Esophagus muscularis mucosa (tissue), 4 donors: ENCODE data around the gene MTA3. TPM values are rescaled to one million over a fixed set of nuclear protein-coding genes. Genes with fewer than 3 reads are reported as not detected.

Source experiments
- DNase-seq: peaks from one replicate; pipeline ENCODE4 v3.0.0-alpha.2; 2017; ENCODE audit errors: extremely low spot score
- H3K27ac ChIP-seq, 4 donors: fragments of 200-600 bp; sonication (generic); replicated peaks in 1 of 4; 1 replicate in 3 of 4; 2 replicates in 1 of 4; pipeline ENCODE4 v1.5.1; 2016 to 2019; ENCODE audit warnings: mild to moderate bottlenecking in 1 of 4
- H3K27me3 ChIP-seq, 4 donors: fragments of 200-600 bp; sonication (generic); one replicate each; pipeline versions ENCODE4 v1.5.1 to v1.6.0; 2016 to 2019
- H3K36me3 ChIP-seq, 4 donors: fragments of 200-600 bp; sonication (generic); one replicate each; pipeline ENCODE4 v1.5.1; 2016 to 2019
- H3K4me1 ChIP-seq, 4 donors: fragments of 200-600 bp; sonication (generic); one replicate each; pipeline ENCODE4 v1.5.1; 2016 to 2019
- H3K4me3 ChIP-seq, 4 donors: fragments of 200-600 bp; sonication (generic); 1 replicate in 2 of 4; 2 replicates in 2 of 4; pipeline ENCODE4 v1.5.1; 2016 to 2019; ENCODE audit warnings: mild to moderate bottlenecking in 4 of 4, moderate library complexity in 1 of 4
- H3K9me3 ChIP-seq, 4 donors: fragments of 200-600 bp; sonication (generic); 1 replicate in 3 of 4; 2 replicates in 1 of 4; pipeline ENCODE4 v1.5.1; 2016 to 2019
- EP300 ChIP-seq: sonication (generic); formaldehyde crosslinking; IDR thresholded peaks from one replicate; pipeline ENCODE4 v1.6.1; 2017; ENCODE audit warnings: antibody characterized with exemption
- POLR2A ChIP-seq: fragments of 450-650 bp; IDR thresholded peaks from one replicate; pipeline ENCODE4 v1.6.1; 2017; ENCODE audit warnings: antibody characterized with exemption, moderate library complexity, mild to moderate bottlenecking, low read depth
- POLR2AphosphoS5 ChIP-seq, 2 donors: sonication (generic); formaldehyde crosslinking; IDR thresholded peaks; one replicate each; pipeline ENCODE4 v1.6.1; 2017; ENCODE audit warnings: antibody characterized with exemption in 2 of 2
- WGBS: methylation state at CpG from one replicate; pipeline ENCODE4 v1.1.5; 2018; 5-methylcytosine and 5-hydroxymethylcytosine counted together
- intact Hi-C: fragments of 100-400 bp; cut with DNase I; formaldehyde crosslinking; loops from one replicate; pipeline ENCODE4 v1.15.1; 2023
- total RNA-seq, 4 donors: library from RNA; depleted of rRNA; stranded (reverse); fragments of >200 nt; gene quantifications; one replicate each; pipeline versions ENCODE4 v1.1.0 to v1.2.1, GENCODE V29; 2016
- TF ChIP-seq, protein P1 (sequence below), 3 experiments: fragments of 200-600 bp in 2 of 3; fragments of 450-650 bp in 1 of 3; sonication (generic) in 2 of 3; IDR thresholded peaks; one replicate each; pipeline ENCODE4 v1.5.1; 2017 to 2019; ENCODE audit warnings: antibody characterized with exemption in 3 of 3, mild to moderate bottlenecking in 2 of 3, moderate library complexity in 1 of 3

The MTA3 gene
- total RNA-seq, 4 donors from 2014 or later = 20.5 to 27.7 (median 24.3) TPM

GRCh38 chr2:42794271-42795046 is 226.0 kb downstream of the MTA3 start:
- Histone ChIP-seq H3K27me3 (no peaks in the 10 kb centered on the region), H3K36me3 (no peaks in the 10 kb centered on the region), H3K4me3 (no peak overlapping the region), H3K27ac (peak overlapping the region; percentile 14 to 91 (median 85)), H3K4me1 (peaks cover 3 to 54% (median 44%) of the 10 kb centered on the region in 4 donors), H3K9me3 (no peaks in the 10 kb centered on the region)
- TF ChIP-seq POLR2AphosphoS5 (IDR thresholded peaks at IDR 0.05) = no peak
- TF ChIP-seq, protein P1, sequence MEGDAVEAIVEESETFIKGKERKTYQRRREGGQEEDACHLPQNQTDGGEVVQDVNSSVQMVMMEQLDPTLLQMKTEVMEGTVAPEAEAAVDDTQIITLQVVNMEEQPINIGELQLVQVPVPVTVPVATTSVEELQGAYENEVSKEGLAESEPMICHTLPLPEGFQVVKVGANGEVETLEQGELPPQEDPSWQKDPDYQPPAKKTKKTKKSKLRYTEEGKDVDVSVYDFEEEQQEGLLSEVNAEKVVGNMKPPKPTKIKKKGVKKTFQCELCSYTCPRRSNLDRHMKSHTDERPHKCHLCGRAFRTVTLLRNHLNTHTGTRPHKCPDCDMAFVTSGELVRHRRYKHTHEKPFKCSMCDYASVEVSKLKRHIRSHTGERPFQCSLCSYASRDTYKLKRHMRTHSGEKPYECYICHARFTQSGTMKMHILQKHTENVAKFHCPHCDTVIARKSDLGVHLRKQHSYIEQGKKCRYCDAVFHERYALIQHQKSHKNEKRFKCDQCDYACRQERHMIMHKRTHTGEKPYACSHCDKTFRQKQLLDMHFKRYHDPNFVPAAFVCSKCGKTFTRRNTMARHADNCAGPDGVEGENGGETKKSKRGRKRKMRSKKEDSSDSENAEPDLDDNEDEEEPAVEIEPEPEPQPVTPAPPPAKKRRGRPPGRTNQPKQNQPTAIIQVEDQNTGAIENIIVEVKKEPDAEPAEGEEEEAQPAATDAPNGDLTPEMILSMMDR (IDR thresholded peaks at IDR 0.05) = no peak
- intact Hi-C loops = no loop called here
- WGBS = 76% methylated on average over 8 of the region's 8 CpGs
- no peak for DNase-seq

DNA sequence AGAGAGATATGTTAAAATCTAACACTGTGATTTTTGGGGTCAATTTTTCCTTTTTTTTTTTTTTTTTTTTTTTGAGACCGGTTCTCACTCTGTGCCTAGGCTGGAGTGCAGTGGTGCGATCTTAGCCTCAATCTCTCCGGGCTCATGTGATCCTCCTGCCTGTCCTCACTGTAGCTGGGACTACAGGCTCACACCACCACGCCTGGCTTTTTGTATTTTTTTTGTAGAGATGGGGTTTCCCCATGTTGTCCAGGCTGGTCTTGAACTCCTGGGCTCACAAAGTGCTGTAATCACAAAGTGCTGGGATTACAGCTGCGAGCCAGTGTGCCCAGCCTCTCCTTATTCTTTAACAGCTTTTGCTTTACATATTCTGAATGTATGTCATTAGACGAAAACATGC is 226.8 kb downstream of the MTA3 start:
- Histone ChIP-seq H3K9me3 (no peaks in the 10 kb centered on the region), H3K4me1 (peaks cover 3 to 54% (median 43%) of the 10 kb centered on the region in 4 donors), H3K27ac (peak overlapping the region; percentile 52 to 82 (median 58)), H3K27me3 (no peaks in the 10 kb centered on the region), H3K36me3 (no peaks in the 10 kb centered on the region), H3K4me3 (no peak overlapping the region)
- intact Hi-C loops = no loop called here
- DNase-seq = no peak
- TF ChIP-seq, protein P1 (IDR thresholded peaks at IDR 0.05) = no peak
- TF ChIP-seq POLR2A (no peak), POLR2AphosphoS5 (IDR thresholded peaks at IDR 0.05) (no peak), EP300 (no peak)
- 92% methylated on average over 6 of the region's 6 CpGs for WGBS

DNA sequence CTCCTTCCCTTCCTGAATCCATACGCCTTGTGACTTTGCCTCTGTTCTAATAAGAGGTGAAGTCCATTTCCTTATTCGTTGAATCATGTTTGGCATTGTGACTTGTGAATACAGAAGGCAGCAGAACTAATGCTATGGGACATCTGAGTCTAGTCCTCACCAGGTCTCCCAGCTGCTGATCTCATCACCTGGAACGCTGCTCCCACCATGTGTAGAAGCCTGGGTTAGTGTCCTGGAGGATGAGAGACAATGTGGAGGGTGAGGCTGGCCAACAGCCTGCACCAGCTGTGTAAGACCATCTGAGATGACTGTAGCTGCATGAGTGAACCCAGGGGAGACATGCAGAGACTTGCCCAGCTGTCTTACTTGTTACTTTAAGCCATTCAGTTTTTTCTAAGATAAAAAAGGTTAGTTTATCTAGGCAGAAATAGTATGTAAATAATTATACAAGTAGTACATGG is 227.4 kb downstream of the MTA3 start:
- intact Hi-C loops = no loop called here
- DNase-seq = no peak

DNA sequence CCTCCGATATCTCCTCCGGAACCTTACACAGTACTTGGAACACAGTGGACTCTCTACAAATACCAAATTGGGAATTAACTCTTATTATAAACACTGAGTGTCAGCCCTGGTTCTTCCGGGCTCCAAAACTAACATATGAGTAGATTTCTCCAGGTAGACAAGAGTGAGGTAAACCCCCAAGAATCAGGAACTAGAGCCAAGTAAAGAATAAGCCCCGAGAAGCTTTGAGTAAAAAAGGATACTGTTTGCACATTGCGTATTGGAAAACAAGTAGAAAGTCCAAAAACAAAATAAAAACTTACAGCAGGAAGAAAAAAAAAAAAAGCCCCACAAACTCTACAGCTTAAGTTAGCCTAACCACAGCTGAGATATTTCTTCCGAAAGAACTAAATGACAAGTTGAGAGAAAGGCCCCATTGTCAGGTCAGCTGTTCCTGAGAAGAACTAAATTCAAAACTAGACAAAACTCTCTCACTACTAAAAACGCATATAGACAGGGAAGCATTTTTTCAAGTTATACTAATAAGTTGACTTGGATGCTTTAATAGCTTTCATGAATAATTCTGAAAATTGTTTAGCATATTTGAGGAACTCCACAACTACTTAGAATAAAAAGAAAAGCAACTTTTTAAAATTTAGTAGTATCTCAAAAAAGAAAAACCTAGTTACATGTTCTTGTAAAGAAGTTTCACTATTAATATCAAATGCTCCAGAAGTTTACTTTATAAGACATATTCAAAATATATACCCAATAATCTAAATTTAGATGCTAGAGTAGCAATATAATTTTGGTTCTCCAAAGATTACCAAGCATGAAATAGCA is 228.2 kb downstream of the MTA3 start:
- no peak for TF ChIP-seq POLR2A
- no peak for TF ChIP-seq POLR2AphosphoS5 (IDR thresholded peaks at IDR 0.05)
- TF ChIP-seq, protein P1 (IDR thresholded peaks at IDR 0.05) = no peak
- TF ChIP-seq EP300 = no peak
- Histone ChIP-seq H3K27ac (peak overlapping the region; percentile 52 to 82 (median 58)), H3K4me3 (no peak overlapping the region)

More for the DNA sequence above, 227.4 kb downstream of the MTA3 start:
- Histone ChIP-seq H3K4me1 (peaks cover 3 to 50% (median 44%) of the 10 kb centered on the region in 4 donors), H3K9me3 (no peaks in the 10 kb centered on the region), H3K36me3 (no peaks in the 10 kb centered on the region), H3K27ac (peak overlapping the region; percentile 52 to 82 (median 58)), H3K27me3 (no peaks in the 10 kb centered on the region), H3K4me3 (no peak overlapping the region)
- no peak for TF ChIP-seq POLR2A
- TF ChIP-seq POLR2AphosphoS5 (IDR thresholded peaks at IDR 0.05) = no peak
- TF ChIP-seq, protein P1 (IDR thresholded peaks at IDR 0.05) = no peak
- no peak for TF ChIP-seq EP300
- WGBS = 61% methylated on average over 3 of the region's 3 CpGs

More for the DNA sequence above, 228.2 kb downstream of the MTA3 start:
- Histone ChIP-seq H3K9me3 (no peaks in the 10 kb centered on the region), H3K36me3 (no peaks in the 10 kb centered on the region), H3K27me3 (no peaks in the 10 kb centered on the region), H3K4me1 (peaks cover 3 to 50% (median 47%) of the 10 kb centered on the region in 4 donors)
- 69% methylated on average over 7 of the region's 7 CpGs for WGBS
- intact Hi-C loops = no loop called here
- no peak for DNase-seq
